HCT116 (cell line): ENCODE results near the gene MUC5B. TPM values are rescaled to one million over a fixed set of nuclear protein-coding genes. Genes with fewer than 3 reads are reported as not detected.

Experiments
- ATAC-seq: fragments of 200-7000 bp; cut with Tn5 transposase; 2 replicates; pipeline ENCODE4 v1.9.1; 2020; ENCODE audit warnings: mild to moderate bottlenecking, moderate library complexity
- BruUV-seq: library from RNA; stranded (reverse); fragments of 400-500 nt; replicated peaks from 2 replicates; lab custom pipeline; 2021; lab: Mats Ljungman, UMichigan
- CTCF ChIA-PET: fragments of 300-600 bp; sonication (Branson Sonifier 250); formaldehyde crosslinking; loops from one replicate; lab custom pipeline; 2021; ENCODE audit warnings: antibody characterized with exemption; lab: Charles Lee
- POLR2A ChIA-PET: fragments of 300-600, 350-600 bp; sonication (Branson Sonifier 250); formaldehyde crosslinking; loops from one replicate; lab custom pipeline; 2021; ENCODE audit warnings: antibody characterized with exemption; lab: Charles Lee
- RAD21 ChIA-PET, 2 experiments: fragments of 300-600 bp; sonication (Branson Sonifier 250); formaldehyde crosslinking; loops; one replicate each; lab custom pipeline; 2023; ENCODE audit warnings: low total read pairs in 2 of 2; ENCODE audit not compliant: uncharacterized antibody in 2 of 2, unreplicated experiment in 2 of 2, low non-redundant PET in 1 of 2; lab: Charles Lee
- DNase-seq: peaks from one replicate; pipeline ENCODE4 v3.0.0-alpha.2; 2010; ENCODE audit warnings: low read depth, low spot score
- H2AFZ ChIP-seq: fragments of 200-600 bp; shearing (Covaris generic), sonication (generic); 2 replicates; pipeline ENCODE4 v1.6.1; 2017; ENCODE audit warnings: low read depth, mixed run types, mixed read lengths, antibody characterized with exemption, low read length; ENCODE audit not compliant: poor library complexity, severe bottlenecking
- H3K27ac ChIP-seq: 2 replicates; pipeline ENCODE4 v1.5.1; 2012; ENCODE audit warnings: low read depth, low read length
- H3K27me3 ChIP-seq: fragments of 200-600 bp; sonication (generic); 2 replicates; pipeline ENCODE4 v1.6.1; 2016; ENCODE audit warnings: mixed run types, low read length, mixed read lengths; ENCODE audit not compliant: insufficient read depth
- H3K36me3 ChIP-seq, 2 experiments: fragments of 200-500 bp in 1 of 2; fragments of 200-600 bp in 1 of 2; sonication (Bioruptor generic) in 1 of 2; sonication (generic) in 1 of 2; 2 replicates each; pipeline versions ENCODE4 v1.5.1 to v1.6.1; 2014 to 2016; ENCODE audit warnings: low read length in 2 of 2, inconsistent platforms in 1 of 2, mixed read lengths in 1 of 2, mixed run types in 1 of 2; ENCODE audit not compliant: insufficient read depth in 2 of 2, control insufficient read depth in 1 of 2
- H3K4me1 ChIP-seq, 2 experiments: fragments of 200-600 bp in 1 of 2; sonication (generic) in 1 of 2; 2 replicates each; pipeline versions ENCODE4 v1.5.1 to v1.6.1; 2012 to 2017; ENCODE audit warnings: low read length in 2 of 2, inconsistent platforms in 1 of 2, mild to moderate bottlenecking in 1 of 2, mixed read lengths in 1 of 2, mixed run types in 1 of 2, moderate library complexity in 1 of 2; ENCODE audit not compliant: insufficient read depth in 2 of 2, control insufficient read depth in 1 of 2
- H3K4me2 ChIP-seq: fragments of 200-600 bp; sonication (generic); 2 replicates; pipeline ENCODE4 v1.6.1; 2017; ENCODE audit warnings: mixed run types, low read length, mixed read lengths
- H3K4me3 ChIP-seq, 2 experiments: fragments of 200-600 bp in 1 of 2; sonication (generic) in 1 of 2; replicated peaks in 1 of 2; 2 replicates each; pipeline ENCODE4 v1.5.1; 2011 to 2016; ENCODE audit warnings: low read length in 2 of 2, control low read depth in 1 of 2, low read depth in 1 of 2, mild to moderate bottlenecking in 1 of 2, mixed read lengths in 1 of 2, mixed run types in 1 of 2
- H3K79me2 ChIP-seq: fragments of 200-600 bp; sonication (generic); 2 replicates; pipeline ENCODE4 v1.6.1; 2017; ENCODE audit warnings: mild to moderate bottlenecking, mixed run types, low read length, moderate library complexity, mixed read lengths; ENCODE audit not compliant: insufficient read depth
- H3K9ac ChIP-seq: fragments of 200-600 bp; sonication (generic); 2 replicates; pipeline ENCODE4 v1.6.1; 2016; ENCODE audit warnings: low read length, mixed read lengths
- H3K9me2 ChIP-seq: fragments of 200-600 bp; sonication (generic), shearing (Covaris generic); 2 replicates; pipeline ENCODE4 v1.6.1; 2017; ENCODE audit warnings: mixed run types, mild to moderate bottlenecking, moderate library complexity; ENCODE audit not compliant: insufficient read depth
- H3K9me3 ChIP-seq, 2 experiments: fragments of 200-500 bp in 1 of 2; fragments of 200-600 bp in 1 of 2; sonication (Bioruptor generic) in 1 of 2; sonication (generic) in 1 of 2; 2 replicates each; pipeline ENCODE4 v1.6.1; 2014 to 2017; ENCODE audit warnings: low read length in 2 of 2, mixed read lengths in 2 of 2, inconsistent platforms in 1 of 2, low read depth in 1 of 2, mild to moderate bottlenecking in 1 of 2, mixed run types in 1 of 2, moderate library complexity in 1 of 2; ENCODE audit not compliant: control insufficient read depth in 1 of 2, insufficient read depth in 1 of 2
- H4K20me1 ChIP-seq: fragments of 200-600 bp; sonication (generic), shearing (Covaris generic); 2 replicates; pipeline ENCODE4 v1.6.1; 2017; ENCODE audit warnings: mixed run types, mild to moderate bottlenecking, moderate library complexity; ENCODE audit not compliant: insufficient read depth
- CTCF ChIP-seq, 3 experiments: fragments of 200-600 bp in 1 of 3; sonication (generic) in 1 of 3; IDR thresholded peaks in 2 of 3; conservative IDR thresholded peaks in 1 of 3; 2 replicates each; pipeline ENCODE4 v1.5.1; 2012 to 2017; ENCODE audit warnings: low read depth in 2 of 3, low read length in 2 of 3, antibody characterized with exemption in 1 of 3, borderline replicate concordance in 1 of 3, control low read depth in 1 of 3, mild to moderate bottlenecking in 1 of 3, mixed read lengths in 1 of 3, mixed run types in 1 of 3, moderate library complexity in 1 of 3; ENCODE audit not compliant: insufficient read depth in 1 of 3
- JUND ChIP-seq: IDR thresholded peaks from 2 replicates; pipeline ENCODE4 v1.6.1; 2012
- SIN3A ChIP-seq: IDR thresholded peaks from 2 replicates; pipeline ENCODE4 v1.6.1; 2012; ENCODE audit warnings: low read depth
- SRF ChIP-seq: IDR thresholded peaks from 2 replicates; pipeline ENCODE4 v1.6.1; 2012; ENCODE audit warnings: low read depth
- YY1 ChIP-seq: IDR thresholded peaks from 2 replicates; pipeline ENCODE4 v1.6.1; 2011; ENCODE audit warnings: low read length, low read depth, moderate library complexity, mild to moderate bottlenecking; ENCODE audit not compliant: insufficient replicate concordance; ENCODE audit errors: extremely low read depth
- intact Hi-C: fragments of 100-400 bp; cut with micrococcal nuclease; formaldehyde crosslinking; loops from 2 replicates; pipeline ENCODE4 v1.10.0; 2022
- total RNA-seq: library from RNA; stranded (reverse); gene quantifications from one replicate; pipeline ENCODE4 v1.2.1, GENCODE V29; 2021; ENCODE audit not compliant: unreplicated experiment

Gene MUC5B
- total RNA-seq, 1 experiment from 2014 or later = 1.5 TPM

GRCh38 chr11:1297576-1298473 is 75.0 kb downstream of the MUC5B start:
- RAD21 ChIA-PET = no interaction called here
- no peaks in the 10 kb centered on the region for H3K9me2 ChIP-seq
- TF ChIP-seq SRF (no peak), JUND (no peak), SIN3A (no peak), YY1 (no peak), CTCF (IDR thresholded peaks at IDR 0.05 in 2 of 3, conservative IDR thresholded peaks at IDR 0.05 in 1 of 3; ENCODE audit: borderline replicate concordance in 1 of 3, insufficient read depth in 1 of 3, low read depth in 2 of 3, low read length in 2 of 3) (no peak)
- no TSS peak for BruUV-seq
- H3K9ac ChIP-seq = no peak overlapping the region
- H3K4me2 ChIP-seq = no peak overlapping the region
- no peaks in the 10 kb centered on the region for H4K20me1 ChIP-seq
- H3K4me3 ChIP-seq = no peak overlapping the region
- no peak for ATAC-seq
- no peak overlapping the region for H2AFZ ChIP-seq
- POLR2A ChIA-PET = no interaction called here
- intact Hi-C loops = no loop called here
- no peaks in the 10 kb centered on the region for H3K9me3 ChIP-seq
- H3K79me2 ChIP-seq = peaks cover 35% of the 10 kb centered on the region
- 0 out of 4 replicates have a peak, but pooled peaks cover 0 to under 1% of the 10 kb centered on the region in 2 experiments for H3K36me3 ChIP-seq
- CTCF ChIA-PET = no interaction called here
- H3K27ac ChIP-seq = no peak overlapping the region
- H3K27me3 ChIP-seq = no peaks in the 10 kb centered on the region
- no peak for DNase-seq
- H3K4me1 ChIP-seq = no peaks in the 10 kb centered on the region
